Keratinocyte (primary cell): ENCODE results near the gene BMP7. TPM values are rescaled to one million over a fixed set of nuclear protein-coding genes. Genes with fewer than 3 reads are reported as not detected.

Experiments
- DNase-seq: peaks from one replicate; pipeline ENCODE4 v3.0.0-alpha.2; 2011; ENCODE audit warnings: low read depth, missing footprints, low spot score
- FAIRE-seq: peaks from 2 replicates; lab custom pipeline; 2011; peaks lifted over from hg19 to GRCh38; lab: Jason Lieb, UNC
- H2AFZ ChIP-seq: 2 replicates; pipeline ENCODE4 v1.6.0; 2012; ENCODE audit warnings: low read length, control low read depth, inconsistent platforms; ENCODE audit not compliant: control insufficient read depth
- H3K27ac ChIP-seq: 2 replicates; pipeline ENCODE4 v1.5.1; 2011; ENCODE audit warnings: low read length; ENCODE audit not compliant: control insufficient read depth, insufficient read depth
- H3K27me3 ChIP-seq: 3 replicates; pipeline ENCODE4 v1.6.0; 2011; ENCODE audit warnings: low read length; ENCODE audit not compliant: control insufficient read depth, insufficient read depth; ENCODE audit errors: extremely low read depth
- H3K36me3 ChIP-seq, 2 experiments: 2 replicates in 1 of 2; 3 replicates in 1 of 2; pipeline ENCODE4 v1.5.1; 2011; ENCODE audit warnings: low read length in 2 of 2, mild to moderate bottlenecking in 1 of 2; ENCODE audit not compliant: control insufficient read depth in 2 of 2, insufficient read depth in 2 of 2; ENCODE audit errors: extremely low read depth in 1 of 2
- H3K4me1 ChIP-seq: 3 replicates; pipeline ENCODE4 v1.5.1; 2011; ENCODE audit warnings: low read length; ENCODE audit not compliant: control insufficient read depth, insufficient read depth; ENCODE audit errors: extremely low read depth
- H3K4me2 ChIP-seq: 3 replicates; pipeline ENCODE4 v1.6.0; 2011; ENCODE audit warnings: low read depth, low read length; ENCODE audit not compliant: control insufficient read depth, insufficient read depth; ENCODE audit errors: extremely low read depth
- H3K4me3 ChIP-seq, 3 experiments: fragments of 200-600 bp in 1 of 3; sonication (generic) in 1 of 3; 2 replicates in 2 of 3; 3 replicates in 1 of 3; pipeline ENCODE4 v1.5.1; 2011 to 2016; ENCODE audit warnings: low read length in 3 of 3, mild to moderate bottlenecking in 3 of 3, control low read depth in 2 of 3, inconsistent platforms in 1 of 3, low read depth in 1 of 3, mixed read lengths in 1 of 3, mixed run types in 1 of 3, moderate library complexity in 1 of 3; ENCODE audit not compliant: control insufficient read depth in 2 of 3, insufficient read depth in 2 of 3; ENCODE audit errors: extremely low read depth in 1 of 3
- H3K79me2 ChIP-seq: 2 replicates; pipeline ENCODE4 v1.6.0; 2012; ENCODE audit warnings: low read length; ENCODE audit not compliant: control insufficient read depth, insufficient read depth
- H3K9ac ChIP-seq: 3 replicates; pipeline ENCODE4 v1.6.0; 2011; ENCODE audit warnings: low read length; ENCODE audit not compliant: control insufficient read depth, insufficient read depth; ENCODE audit errors: extremely low read depth
- H3K9me1 ChIP-seq: 3 replicates; pipeline ENCODE4 v1.6.0; 2011; ENCODE audit warnings: low read length; ENCODE audit not compliant: control insufficient read depth, insufficient read depth; ENCODE audit errors: extremely low read depth
- H3K9me3 ChIP-seq: 2 replicates; pipeline ENCODE4 v1.5.1; 2012; ENCODE audit warnings: low read depth, low read length; ENCODE audit not compliant: control insufficient read depth
- H4K20me1 ChIP-seq: 3 replicates; pipeline ENCODE4 v1.6.0; 2011; ENCODE audit warnings: low read length; ENCODE audit not compliant: control insufficient read depth, insufficient read depth; ENCODE audit errors: extremely low read depth
- EZH2 ChIP-seq: IDR thresholded peaks from one replicate; pipeline ENCODE4 v1.6.1; 2012; ENCODE audit warnings: inconsistent platforms, mild to moderate bottlenecking, low read length, moderate library complexity
- dilution Hi-C: fragments of 300-500 bp; cut with MboI; formaldehyde crosslinking; loops from one replicate; pipeline ENCODE4 v1.7.0; 2020; ENCODE audit warnings: low sequenced_read_pairs; ENCODE audit not compliant: extremely low pct_ligation_motif_present
- polyA plus RNA-seq, 5 experiments: library from polyadenylated mRNA; depleted of rRNA in 3 of 5; stranded (reverse) in 3 of 5; stranded (forward) in 1 of 5; unstranded in 1 of 5; fragments of >200 nt; gene quantifications; 1 replicate in 1 of 5; 2 replicates in 3 of 5; 3 replicates in 1 of 5; pipeline versions ENCODE4 v1.2.1 to v1.2.3, GENCODE V29; 2011 to 2012; ENCODE audit warnings: missing spikeins in 2 of 5, low read depth in 1 of 5, low replicate concordance in 1 of 5
- TF ChIP-seq, protein P1 (sequence below), 3 experiments: IDR thresholded peaks in 1 of 3; conservative IDR thresholded peaks in 1 of 3; optimal IDR thresholded peaks in 1 of 3; 2 replicates in 2 of 3; 3 replicates in 1 of 3; pipeline versions ENCODE3 to v1.5.1; 2011; ENCODE audit warnings: low read length in 3 of 3, mild to moderate bottlenecking in 3 of 3, moderate library complexity in 2 of 3, control low read depth in 1 of 3, inconsistent platforms in 1 of 3; ENCODE audit not compliant: insufficient read depth in 2 of 3; ENCODE audit errors: extremely low read depth in 1 of 3

Gene BMP7
- polyA plus RNA-seq, 1 donor (not counting 4 experiments of a cell fraction or from before 2014, with no cell fraction given), result 0.29 TPM

DNA sequence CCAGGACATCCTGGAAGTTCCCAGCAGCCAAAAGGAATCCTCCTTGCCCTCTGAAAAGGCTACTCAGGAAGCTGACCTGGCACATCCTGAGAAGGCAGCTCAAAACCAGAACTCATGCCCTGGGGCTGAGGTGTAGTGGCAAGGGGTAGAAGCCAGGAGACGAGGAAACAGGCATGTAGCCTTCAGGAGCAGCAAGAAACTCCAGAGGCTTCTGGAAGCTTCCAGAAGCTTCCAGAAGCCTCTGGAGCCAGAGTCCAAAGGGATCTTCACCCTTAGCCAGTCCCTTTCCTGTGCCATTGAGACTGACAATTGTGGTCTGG is 43.9 kb downstream of the BMP7 start:
- peaks cover 56% of the 10 kb centered on the region for H3K27me3 ChIP-seq
- no peak for DNase-seq
- FAIRE-seq, result no peak

DNA sequence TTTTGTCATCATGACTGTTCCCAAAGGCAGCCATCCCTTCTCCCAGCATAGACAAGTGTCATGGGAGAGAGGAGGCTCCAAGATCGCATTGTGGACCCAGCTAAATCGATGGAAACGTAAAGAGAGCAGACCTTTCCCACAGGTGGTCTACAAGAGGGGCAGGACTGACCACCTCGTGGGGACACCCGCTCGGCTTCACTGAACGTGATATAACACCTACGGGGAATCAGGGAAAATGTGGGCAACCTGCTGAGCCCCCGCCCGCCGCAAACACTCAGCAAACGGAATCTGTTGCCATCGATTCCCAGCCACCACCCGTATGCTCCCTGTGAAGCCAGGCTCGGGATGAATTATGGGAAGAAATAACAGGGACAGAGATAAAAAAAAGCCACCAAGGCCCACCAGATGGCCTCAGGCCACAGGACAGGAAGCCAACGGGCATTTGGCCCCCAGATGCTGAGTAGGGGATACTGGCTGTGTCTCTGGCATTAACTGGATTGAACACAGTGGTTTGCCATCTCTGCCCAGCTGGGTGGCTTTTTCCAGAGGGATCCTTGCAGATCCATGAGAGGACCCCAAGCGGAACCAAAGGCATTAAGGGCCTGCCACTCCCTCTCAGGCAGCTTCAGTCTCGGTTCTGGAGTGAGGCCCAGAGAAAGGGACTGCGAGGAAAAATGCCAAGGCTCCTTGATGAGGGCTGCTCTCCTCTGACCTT is 44.4 kb downstream of the BMP7 start:
- dilution Hi-C loops, result no loop called here
- Histone ChIP-seq H3K4me2 (no peak overlapping the region), H3K9ac (no peak overlapping the region), H3K27me3 (peaks cover 61% of the 10 kb centered on the region), H3K27ac (no peak overlapping the region), H3K9me1 (no peaks in the 10 kb centered on the region), H3K4me3 (no peak overlapping the region), H3K36me3 (no peaks in the 10 kb centered on the region), H3K4me1 (peaks cover 12% of the 10 kb centered on the region), H3K9me3 (no peaks in the 10 kb centered on the region), H2AFZ (no peak overlapping the region), H3K79me2 (no peaks in the 10 kb centered on the region), H4K20me1 (no peaks in the 10 kb centered on the region)
- DNase-seq, result no peak
- no peak for FAIRE-seq
- TF ChIP-seq EZH2, result no peak
- TF ChIP-seq, protein P1, sequence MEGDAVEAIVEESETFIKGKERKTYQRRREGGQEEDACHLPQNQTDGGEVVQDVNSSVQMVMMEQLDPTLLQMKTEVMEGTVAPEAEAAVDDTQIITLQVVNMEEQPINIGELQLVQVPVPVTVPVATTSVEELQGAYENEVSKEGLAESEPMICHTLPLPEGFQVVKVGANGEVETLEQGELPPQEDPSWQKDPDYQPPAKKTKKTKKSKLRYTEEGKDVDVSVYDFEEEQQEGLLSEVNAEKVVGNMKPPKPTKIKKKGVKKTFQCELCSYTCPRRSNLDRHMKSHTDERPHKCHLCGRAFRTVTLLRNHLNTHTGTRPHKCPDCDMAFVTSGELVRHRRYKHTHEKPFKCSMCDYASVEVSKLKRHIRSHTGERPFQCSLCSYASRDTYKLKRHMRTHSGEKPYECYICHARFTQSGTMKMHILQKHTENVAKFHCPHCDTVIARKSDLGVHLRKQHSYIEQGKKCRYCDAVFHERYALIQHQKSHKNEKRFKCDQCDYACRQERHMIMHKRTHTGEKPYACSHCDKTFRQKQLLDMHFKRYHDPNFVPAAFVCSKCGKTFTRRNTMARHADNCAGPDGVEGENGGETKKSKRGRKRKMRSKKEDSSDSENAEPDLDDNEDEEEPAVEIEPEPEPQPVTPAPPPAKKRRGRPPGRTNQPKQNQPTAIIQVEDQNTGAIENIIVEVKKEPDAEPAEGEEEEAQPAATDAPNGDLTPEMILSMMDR (optimal IDR thresholded peaks at IDR 0.05 in 1 of 3, IDR thresholded peaks at IDR 0.05 in 1 of 3, conservative IDR thresholded peaks at IDR 0.05 in 1 of 3; ENCODE audit: extremely low read depth in 1 of 3, insufficient read depth in 2 of 3, low read length in 3 of 3), result no peak

More for the DNA sequence above, 43.9 kb downstream of the BMP7 start:
- no peaks in the 10 kb centered on the region for H3K36me3 ChIP-seq
- H3K4me3 ChIP-seq, result no peak overlapping the region
- H3K4me2 ChIP-seq, result no peak overlapping the region
- no peak overlapping the region for H3K9ac ChIP-seq
- no peak overlapping the region for H2AFZ ChIP-seq
- H3K9me1 ChIP-seq, result no peaks in the 10 kb centered on the region
- no peak overlapping the region for H3K27ac ChIP-seq
- H3K4me1 ChIP-seq, result peaks cover 12% of the 10 kb centered on the region
- no peaks in the 10 kb centered on the region for H3K9me3 ChIP-seq
- TF ChIP-seq EZH2, result no peak
- TF ChIP-seq, protein P1 (optimal IDR thresholded peaks at IDR 0.05 in 1 of 3, IDR thresholded peaks at IDR 0.05 in 1 of 3, conservative IDR thresholded peaks at IDR 0.05 in 1 of 3; ENCODE audit: extremely low read depth in 1 of 3, insufficient read depth in 2 of 3, low read length in 3 of 3), result no peak
- no peaks in the 10 kb centered on the region for H4K20me1 ChIP-seq
- H3K79me2 ChIP-seq, result no peaks in the 10 kb centered on the region
- dilution Hi-C loops, result no loop called here
